ENCODE measurements around the gene OPTC. TPM values are rescaled to one million over a fixed set of nuclear protein-coding genes. Genes with fewer than 3 reads are reported as not detected.

The OPTC gene
- total RNA-seq, 1 experiment from 2014 or later: not detected

DNA sequence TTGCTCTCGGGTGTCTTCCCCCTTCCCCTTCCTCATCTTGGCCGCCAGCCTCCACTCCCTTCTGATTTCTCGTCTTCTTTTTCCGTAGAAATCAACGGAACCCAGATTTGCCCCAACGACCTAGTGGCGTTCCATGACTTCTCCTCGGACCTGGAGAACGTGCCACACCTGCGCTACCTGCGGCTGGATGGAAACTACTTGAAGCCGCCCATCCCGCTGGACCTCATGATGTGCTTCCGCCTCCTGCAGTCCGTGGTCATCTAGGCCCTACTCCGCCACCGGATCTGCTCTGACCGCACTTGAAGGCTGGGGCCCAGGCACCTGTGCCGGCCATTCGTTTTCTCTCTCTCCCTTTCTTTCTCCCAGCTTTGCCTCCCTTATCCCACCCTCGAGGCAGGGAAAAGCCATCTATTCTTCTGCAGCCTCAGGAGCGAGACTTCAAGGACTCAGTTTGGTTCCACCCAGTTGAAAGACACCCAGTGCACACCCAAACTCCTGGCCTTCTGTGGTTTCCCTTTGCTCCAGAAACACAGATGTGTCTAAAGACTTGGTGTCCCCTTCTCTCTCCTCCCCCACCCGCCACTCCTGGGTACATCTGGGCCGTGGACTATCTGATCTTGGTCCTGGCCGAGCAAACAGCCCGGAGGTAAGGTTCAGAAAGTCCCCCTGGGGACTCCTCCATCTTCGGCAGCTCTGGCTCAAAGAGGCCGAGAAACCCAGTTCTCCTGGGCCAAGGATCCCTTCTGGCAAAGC, 7.2 kb upstream of the OPTC start:
- no peak for DNase-seq
- no peaks in the 10 kb centered on the region for H3K9me2 ChIP-seq (replicated peaks; ENCODE audit: insufficient read depth, low read length)

DNA sequence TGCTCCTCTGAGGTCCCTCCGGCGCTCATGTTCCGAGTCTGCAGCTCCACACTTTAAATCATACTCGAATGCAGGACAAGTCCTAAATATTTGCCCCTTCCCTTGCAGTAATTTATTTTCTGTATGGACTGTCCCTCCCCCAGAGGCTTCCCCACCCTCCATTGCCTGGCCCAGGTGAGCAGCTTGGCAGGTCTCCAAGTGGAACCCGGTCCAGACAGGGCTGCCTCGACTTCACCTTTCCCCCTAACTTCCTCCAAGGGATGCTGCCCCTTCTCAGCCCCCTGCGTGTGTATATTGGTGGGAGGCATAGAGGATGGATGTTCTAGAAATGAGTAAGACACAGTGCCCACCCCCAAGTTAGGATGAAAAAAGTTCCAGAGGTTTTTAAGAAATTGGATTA, 5.4 kb upstream of the OPTC start:
- Histone ChIP-seq H4K20me1 (ENCODE audit: insufficient read depth, low read depth, low read length) (no peaks in the 10 kb centered on the region), H2AFZ (ENCODE audit: low read length) (no peak overlapping the region), H3K27me3 (ENCODE audit: low read length) (no peaks in the 10 kb centered on the region), H3K9ac (ENCODE audit: low read length) (no peak overlapping the region), H3K4me1 (ENCODE audit: low read length) (peaks cover 12% of the 10 kb centered on the region), H3K36me3 (ENCODE audit: insufficient read depth, low read length) (no peaks in the 10 kb centered on the region), H3K9me3 (ENCODE audit: low read length) (no peaks in the 10 kb centered on the region), H3K27ac (ENCODE audit: low read length) (no peak overlapping the region), H3K79me2 (ENCODE audit: low read length) (no peaks in the 10 kb centered on the region), H3K9me2 (replicated peaks; ENCODE audit: insufficient read depth, low read length) (no peaks in the 10 kb centered on the region), H3K4me3 (ENCODE audit: low read length) (no peak overlapping the region), H3K4me2 (ENCODE audit: low read depth, low read length, poor library complexity, severe bottlenecking) (no peak overlapping the region)
- no peak for DNase-seq

More for the DNA sequence above, 7.2 kb upstream of the OPTC start:
- Histone ChIP-seq H3K27ac (ENCODE audit: low read length) (no peak overlapping the region), H2AFZ (ENCODE audit: low read length) (peak overlapping the region; percentile 100; the same call in 1 of the 2 replicates), H3K36me3 (ENCODE audit: insufficient read depth, low read length) (no peaks in the 10 kb centered on the region), H3K9me3 (ENCODE audit: low read length) (no peaks in the 10 kb centered on the region), H3K4me2 (ENCODE audit: low read depth, low read length, poor library complexity, severe bottlenecking) (peak overlapping the region; percentile 84), H3K4me1 (ENCODE audit: low read length) (peaks cover 12% of the 10 kb centered on the region), H3K4me3 (ENCODE audit: low read length) (peak overlapping the region; percentile 68), H3K9ac (ENCODE audit: low read length) (peak overlapping the region; percentile 76), H4K20me1 (ENCODE audit: insufficient read depth, low read depth, low read length) (no peaks in the 10 kb centered on the region), H3K27me3 (ENCODE audit: low read length) (no peaks in the 10 kb centered on the region), H3K79me2 (ENCODE audit: low read length) (no peaks in the 10 kb centered on the region)

DNA sequence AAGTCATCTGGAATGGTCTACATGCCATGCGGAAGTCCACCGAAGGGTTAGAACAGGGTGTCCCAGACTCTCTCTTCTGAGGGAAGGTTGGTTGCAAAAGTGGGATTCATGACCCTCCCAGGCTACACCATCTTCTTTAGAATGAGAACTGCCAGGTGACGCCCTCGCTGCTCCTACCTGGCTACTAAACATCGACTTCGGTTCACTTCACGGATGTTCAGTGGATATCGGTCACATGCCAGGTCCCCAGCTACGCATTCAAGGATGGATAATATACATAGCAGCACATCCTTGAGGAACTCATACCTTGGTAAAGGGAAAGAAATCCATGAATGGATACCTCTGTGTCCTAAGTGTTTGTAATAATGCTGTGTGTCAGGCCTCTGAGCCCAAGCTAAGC, 3.3 kb upstream of the OPTC start:
- no peaks in the 10 kb centered on the region for H4K20me1 ChIP-seq (ENCODE audit: insufficient read depth, low read depth, low read length)
- no peaks in the 10 kb centered on the region for H3K9me3 ChIP-seq (ENCODE audit: low read length)
- H3K4me2 ChIP-seq (ENCODE audit: low read depth, low read length, poor library complexity, severe bottlenecking): no peak overlapping the region
- no peak overlapping the region for H2AFZ ChIP-seq (ENCODE audit: low read length)
- H3K27me3 ChIP-seq (ENCODE audit: low read length): no peaks in the 10 kb centered on the region
- H3K9ac ChIP-seq (ENCODE audit: low read length): no peak overlapping the region
- H3K27ac ChIP-seq (ENCODE audit: low read length): no peak overlapping the region
- DNase-seq: no peak
- no peaks in the 10 kb centered on the region for H3K36me3 ChIP-seq (ENCODE audit: insufficient read depth, low read length)
- no peak overlapping the region for H3K4me3 ChIP-seq (ENCODE audit: low read length)
- no peaks in the 10 kb centered on the region for H3K9me2 ChIP-seq (replicated peaks; ENCODE audit: insufficient read depth, low read length)
- peaks cover 12% of the 10 kb centered on the region for H3K4me1 ChIP-seq (ENCODE audit: low read length)
- H3K79me2 ChIP-seq (ENCODE audit: low read length): no peaks in the 10 kb centered on the region

DNA sequence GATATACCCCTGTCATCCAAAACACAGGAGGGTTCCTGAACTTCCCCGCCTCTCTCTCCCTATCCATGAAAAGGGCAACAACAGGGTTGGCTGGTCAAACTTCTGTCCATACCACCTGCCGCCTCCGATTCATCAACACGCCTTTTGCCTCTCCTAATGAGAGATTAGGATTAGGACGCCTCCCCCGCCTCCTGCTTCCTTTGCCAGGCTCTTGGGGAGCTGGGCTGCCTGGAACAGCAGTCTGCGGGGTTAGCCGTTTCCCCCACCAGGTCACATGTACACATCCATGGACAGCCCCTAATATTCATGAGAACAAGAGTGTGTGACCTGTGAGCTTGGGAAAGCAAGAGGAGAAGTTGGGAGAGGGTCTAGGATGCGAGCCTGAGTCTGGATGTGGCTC, 2.3 kb upstream of the OPTC start:
- H3K9me3 ChIP-seq (ENCODE audit: low read length): no peaks in the 10 kb centered on the region
- H3K27me3 ChIP-seq (ENCODE audit: low read length): no peaks in the 10 kb centered on the region
- no peaks in the 10 kb centered on the region for H3K36me3 ChIP-seq (ENCODE audit: insufficient read depth, low read length)
- no peak overlapping the region for H2AFZ ChIP-seq (ENCODE audit: low read length)
- H3K9ac ChIP-seq (ENCODE audit: low read length): no peak overlapping the region
- H3K4me3 ChIP-seq (ENCODE audit: low read length): no peak overlapping the region
- no peaks in the 10 kb centered on the region for H3K79me2 ChIP-seq (ENCODE audit: low read length)
- no peak overlapping the region for H3K4me2 ChIP-seq (ENCODE audit: low read depth, low read length, poor library complexity, severe bottlenecking)
- no peak overlapping the region for H3K27ac ChIP-seq (ENCODE audit: low read length)
- H3K4me1 ChIP-seq (ENCODE audit: low read length): peaks cover 12% of the 10 kb centered on the region
- no peaks in the 10 kb centered on the region for H4K20me1 ChIP-seq (ENCODE audit: insufficient read depth, low read depth, low read length)
- DNase-seq: no peak
- no peaks in the 10 kb centered on the region for H3K9me2 ChIP-seq (replicated peaks; ENCODE audit: insufficient read depth, low read length)

DNA sequence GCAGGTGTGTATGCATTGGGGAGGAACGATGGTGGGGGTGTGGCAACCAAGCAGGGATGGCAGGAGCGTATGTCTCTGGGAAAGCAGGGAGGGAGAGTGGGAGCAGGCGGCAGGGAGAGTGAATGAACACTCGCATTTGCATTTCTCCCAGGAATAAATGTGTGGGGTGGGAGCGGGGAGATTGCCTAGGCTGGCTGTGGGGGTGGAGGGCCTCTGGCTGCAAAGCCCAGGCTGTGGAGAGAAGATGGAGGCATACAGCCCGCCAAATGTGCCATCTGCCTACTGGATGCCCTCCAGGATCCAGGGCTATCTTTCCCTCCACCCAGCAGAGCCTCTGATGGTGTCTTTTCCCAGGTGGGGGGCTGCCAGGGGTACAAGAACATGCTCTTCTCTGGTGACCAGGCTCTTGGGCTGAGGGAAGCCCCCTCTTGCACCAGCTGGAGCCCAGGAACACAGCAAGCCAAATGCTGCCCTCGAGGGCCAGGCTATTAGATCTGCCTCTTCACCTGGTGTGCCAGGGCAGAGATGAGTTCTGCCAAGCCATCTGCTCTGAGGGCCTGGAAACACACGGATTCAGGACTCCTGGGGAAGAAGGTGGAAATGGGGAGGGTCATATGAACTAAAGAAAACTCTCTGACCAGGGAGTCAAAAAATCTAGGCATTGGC, 1.7 kb upstream of the OPTC start:
- H3K9me2 ChIP-seq (replicated peaks; ENCODE audit: insufficient read depth, low read length): no peaks in the 10 kb centered on the region
- H3K36me3 ChIP-seq (ENCODE audit: insufficient read depth, low read length): no peaks in the 10 kb centered on the region
- no peak overlapping the region for H3K4me2 ChIP-seq (ENCODE audit: low read depth, low read length, poor library complexity, severe bottlenecking)
- H3K27ac ChIP-seq (ENCODE audit: low read length): no peak overlapping the region
- no peaks in the 10 kb centered on the region for H4K20me1 ChIP-seq (ENCODE audit: insufficient read depth, low read depth, low read length)
- H3K27me3 ChIP-seq (ENCODE audit: low read length): no peaks in the 10 kb centered on the region
- DNase-seq: no peak
- H3K9me3 ChIP-seq (ENCODE audit: low read length): no peaks in the 10 kb centered on the region
- H3K4me3 ChIP-seq (ENCODE audit: low read length): no peak overlapping the region
- no peak overlapping the region for H2AFZ ChIP-seq (ENCODE audit: low read length)
- no peaks in the 10 kb centered on the region for H3K79me2 ChIP-seq (ENCODE audit: low read length)
- H3K9ac ChIP-seq (ENCODE audit: low read length): no peak overlapping the region
- peaks cover 9% of the 10 kb centered on the region for H3K4me1 ChIP-seq (ENCODE audit: low read length)

DNA sequence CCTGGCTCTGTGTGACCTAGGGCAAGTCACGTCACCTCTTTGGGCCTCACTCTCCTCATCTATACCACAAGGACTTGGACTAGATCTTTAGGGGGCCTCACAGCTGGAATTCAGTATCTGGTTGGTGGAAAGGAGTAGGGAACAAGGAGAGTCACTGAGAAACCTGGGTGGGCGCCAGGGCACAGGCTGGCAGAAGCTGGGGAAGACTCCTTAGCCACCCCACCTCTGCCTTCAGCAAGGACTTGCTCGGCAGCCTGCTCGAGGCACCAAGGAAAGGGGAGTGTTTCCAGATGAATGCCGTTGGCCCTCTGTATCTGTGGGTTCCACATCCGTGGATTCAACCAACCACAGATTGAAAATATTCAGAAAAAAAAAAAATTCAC, 1.2 kb upstream of the OPTC start:
- Histone ChIP-seq H3K9me2 (replicated peaks; ENCODE audit: insufficient read depth, low read length) (no peaks in the 10 kb centered on the region), H3K9ac (ENCODE audit: low read length) (no peak overlapping the region), H3K27me3 (ENCODE audit: low read length) (no peaks in the 10 kb centered on the region), H4K20me1 (ENCODE audit: insufficient read depth, low read depth, low read length) (no peaks in the 10 kb centered on the region), H3K4me3 (ENCODE audit: low read length) (no peak overlapping the region), H3K4me2 (ENCODE audit: low read depth, low read length, poor library complexity, severe bottlenecking) (no peak overlapping the region), H3K27ac (ENCODE audit: low read length) (no peak overlapping the region), H3K4me1 (ENCODE audit: low read length) (peaks cover 5% of the 10 kb centered on the region; the same call in 1 of the 2 replicates), H3K79me2 (ENCODE audit: low read length) (no peaks in the 10 kb centered on the region), H3K36me3 (ENCODE audit: insufficient read depth, low read length) (no peaks in the 10 kb centered on the region), H2AFZ (ENCODE audit: low read length) (no peak overlapping the region), H3K9me3 (ENCODE audit: low read length) (no peaks in the 10 kb centered on the region)
- DNase-seq: no peak

DNA sequence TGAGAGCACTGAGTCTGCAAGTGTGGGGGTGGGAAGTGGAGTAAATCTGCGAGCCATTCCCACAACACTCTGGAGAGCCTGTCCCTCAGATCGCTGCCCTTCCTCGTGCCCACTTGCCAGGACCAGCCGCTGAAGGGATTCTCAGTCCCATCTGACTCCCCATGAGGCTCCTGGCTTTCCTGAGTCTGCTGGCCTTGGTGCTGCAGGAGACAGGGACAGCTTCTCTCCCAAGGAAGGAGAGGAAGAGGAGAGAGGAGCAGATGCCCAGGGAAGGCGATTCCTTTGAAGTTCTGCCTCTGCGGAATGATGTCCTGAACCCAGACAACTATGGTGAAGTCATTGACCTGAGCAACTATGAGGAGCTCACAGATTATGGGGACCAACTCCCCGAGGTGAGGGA, 1.9 kb downstream of the OPTC start:
- Histone ChIP-seq H3K36me3 (ENCODE audit: insufficient read depth, low read length) (no peaks in the 10 kb centered on the region), H3K4me1 (ENCODE audit: low read length) (no peaks in the 10 kb centered on the region), H4K20me1 (ENCODE audit: insufficient read depth, low read depth, low read length) (no peaks in the 10 kb centered on the region), H3K27ac (ENCODE audit: low read length) (no peak overlapping the region), H2AFZ (ENCODE audit: low read length) (no peak overlapping the region), H3K9ac (ENCODE audit: low read length) (no peak overlapping the region), H3K4me3 (ENCODE audit: low read length) (no peak overlapping the region), H3K79me2 (ENCODE audit: low read length) (no peaks in the 10 kb centered on the region), H3K9me3 (ENCODE audit: low read length) (no peaks in the 10 kb centered on the region), H3K9me2 (replicated peaks; ENCODE audit: insufficient read depth, low read length) (no peaks in the 10 kb centered on the region), H3K4me2 (ENCODE audit: low read depth, low read length, poor library complexity, severe bottlenecking) (no peak overlapping the region), H3K27me3 (ENCODE audit: low read length) (no peaks in the 10 kb centered on the region)
- DNase-seq: no peak

DNA sequence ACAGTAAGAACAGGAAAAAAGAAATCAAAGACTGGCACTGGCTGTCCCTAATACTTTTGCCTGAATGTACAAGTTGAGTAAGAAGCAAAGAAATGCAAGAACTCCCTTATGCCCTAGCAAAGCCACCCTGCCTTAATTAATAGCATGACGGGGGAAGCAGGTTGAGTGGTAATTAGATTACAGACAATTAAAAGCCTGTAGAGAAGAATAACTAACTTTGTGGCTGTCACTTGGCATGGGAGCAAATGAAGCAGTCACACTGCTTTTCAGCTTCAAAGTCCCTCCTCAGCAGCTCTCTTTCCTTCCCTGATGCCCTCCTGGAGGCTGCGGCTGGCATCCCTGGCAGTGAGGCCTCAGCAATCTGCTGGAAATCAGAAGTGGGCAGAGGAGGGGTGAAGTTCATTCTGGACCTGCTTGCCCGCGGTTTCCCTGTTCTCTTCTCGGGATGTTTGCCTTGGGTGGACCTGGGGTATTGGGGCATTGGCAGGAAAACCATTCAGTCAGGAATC, 3.4 kb downstream of the OPTC start:
- Histone ChIP-seq H3K9ac (ENCODE audit: low read length) (no peak overlapping the region), H3K9me3 (ENCODE audit: low read length) (no peaks in the 10 kb centered on the region), H3K27me3 (ENCODE audit: low read length) (no peaks in the 10 kb centered on the region), H3K79me2 (ENCODE audit: low read length) (no peaks in the 10 kb centered on the region), H4K20me1 (ENCODE audit: insufficient read depth, low read depth, low read length) (no peaks in the 10 kb centered on the region), H3K36me3 (ENCODE audit: insufficient read depth, low read length) (no peaks in the 10 kb centered on the region), H3K4me3 (ENCODE audit: low read length) (no peak overlapping the region), H3K9me2 (replicated peaks; ENCODE audit: insufficient read depth, low read length) (no peaks in the 10 kb centered on the region), H3K4me2 (ENCODE audit: low read depth, low read length, poor library complexity, severe bottlenecking) (no peak overlapping the region), H2AFZ (ENCODE audit: low read length) (no peak overlapping the region), H3K4me1 (ENCODE audit: low read length) (no peaks in the 10 kb centered on the region), H3K27ac (ENCODE audit: low read length) (no peak overlapping the region)
- no peak for DNase-seq
